Subcutaneous abdominal adipose tissue (tissue), 5 donors: ENCODE measurements around the gene SLC7A7.
"Not testable (repeated sequence)": the region's sequence is repeated elsewhere in the genome, so short reads cannot be mapped to it uniquely, and the experiment has no call there.

Source experiments
- H3K27ac ChIP-seq: one replicate; pipeline ENCODE4 v1.7.0; 2013; ENCODE audit warnings: low read depth, mild to moderate bottlenecking, inconsistent platforms, low read length, moderate library complexity
- H3K27me3 ChIP-seq, 5 donors: one replicate each; pipeline ENCODE4 v1.7.0; 2013; ENCODE audit warnings: low read length in 5 of 5, inconsistent platforms in 1 of 5; ENCODE audit not compliant: control insufficient read depth in 5 of 5, insufficient read depth in 4 of 5
- H3K36me3 ChIP-seq, 5 donors: one replicate each; pipeline ENCODE4 v1.7.0; 2013; ENCODE audit warnings: low read length in 5 of 5; ENCODE audit not compliant: control insufficient read depth in 5 of 5, insufficient read depth in 5 of 5
- H3K4me1 ChIP-seq, 5 donors: one replicate each; pipeline ENCODE4 v1.7.0; 2013; ENCODE audit warnings: low read length in 5 of 5, mild to moderate bottlenecking in 3 of 5, moderate library complexity in 1 of 5; ENCODE audit not compliant: control insufficient read depth in 5 of 5, insufficient read depth in 5 of 5
- H3K4me3 ChIP-seq, 5 donors: one replicate each; pipeline ENCODE4 v1.7.0; 2013; ENCODE audit warnings: low read length in 5 of 5, low read depth in 1 of 5
- H3K9ac ChIP-seq, 5 donors: one replicate each; pipeline ENCODE4 v1.7.0; 2013; ENCODE audit warnings: low read length in 5 of 5, mild to moderate bottlenecking in 4 of 5, moderate library complexity in 3 of 5
- H3K9me3 ChIP-seq, 5 donors: one replicate each; pipeline ENCODE4 v1.7.0; 2013; ENCODE audit warnings: low read length in 5 of 5; ENCODE audit not compliant: control insufficient read depth in 5 of 5
- donor health status: healthy.
- donor health status: healthy.
- donor health status: healthy.
- donor health status: healthy.
- donor health status: healthy.

SLC7A7 gene

GRCh38 chr14:22776849-22777248 lies 38.4 kb downstream of the SLC7A7 start:
- H3K36me3 ChIP-seq = peaks cover 0 to 40% (median 24%) of the 10 kb centered on the region in 5 donors
- H3K27ac ChIP-seq, H3K27me3 ChIP-seq: not testable (repeated sequence)

GRCh38 chr14:22776215-22776614 lies 39.0 kb downstream of the SLC7A7 start:
- Histone ChIP-seq H3K9me3 (no peaks in the 10 kb centered on the region), H3K9ac (no peak overlapping the region), H3K36me3 (peaks cover 4 to 46% (median 31%) of the 10 kb centered on the region in 5 donors), H3K27ac (no peak overlapping the region), H3K27me3 (no peaks in the 10 kb centered on the region), H3K4me1 (peaks cover 0 to 5% (median 2%) of the 10 kb centered on the region in 5 donors), H3K4me3 (no peak overlapping the region)

More at GRCh38 chr14:22776849-22777248, 38.4 kb downstream of the SLC7A7 start:
- H3K9me3 ChIP-seq, H3K9ac ChIP-seq, H3K4me3 ChIP-seq, H3K4me1 ChIP-seq: not testable (repeated sequence)

DNA sequence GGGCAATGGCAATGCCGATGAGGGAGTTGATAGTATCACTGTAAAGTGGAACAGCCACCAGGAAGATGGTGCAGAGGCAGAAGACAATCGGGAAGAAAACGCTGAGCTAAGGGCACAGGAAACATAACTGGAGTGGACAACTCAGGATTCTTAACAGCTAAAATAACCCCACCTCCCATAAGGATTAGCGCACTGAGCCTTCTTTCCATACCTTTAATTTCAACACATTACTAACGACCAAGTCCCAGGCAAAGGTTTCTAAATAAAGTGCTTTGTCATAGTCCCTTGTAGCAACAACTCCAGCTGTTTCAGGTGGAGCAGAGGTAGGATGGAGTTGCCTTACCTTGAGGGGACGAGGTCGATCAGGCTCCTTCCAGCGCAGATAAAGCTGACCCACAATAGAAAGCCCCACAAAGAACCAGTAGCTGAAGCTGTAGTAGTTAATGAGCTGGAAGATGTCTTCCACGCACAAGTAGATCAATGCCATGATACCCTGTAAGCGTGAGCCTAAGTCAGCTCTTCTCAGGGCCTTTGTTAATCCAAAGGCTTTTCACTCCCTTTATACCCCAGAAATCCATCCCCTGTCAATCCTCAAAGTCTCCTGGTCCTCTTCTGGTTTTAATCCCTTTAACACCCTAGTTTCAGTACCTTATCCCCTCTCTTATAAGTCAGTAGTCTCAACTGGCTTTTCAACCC lies 41.1 kb downstream of the SLC7A7 start:
- no peaks in the 10 kb centered on the region for H3K9me3 ChIP-seq
- H3K9ac ChIP-seq = no peak overlapping the region
- H3K4me3 ChIP-seq = no peak overlapping the region
- no peak overlapping the region for H3K27ac ChIP-seq
- H3K4me1 ChIP-seq = peaks cover 0 to 2% (median 0%) of the 10 kb centered on the region in 5 donors
- no peaks in the 10 kb centered on the region for H3K27me3 ChIP-seq
- peaks cover 18 to 67% (median 51%) of the 10 kb centered on the region in 5 donors for H3K36me3 ChIP-seq

DNA sequence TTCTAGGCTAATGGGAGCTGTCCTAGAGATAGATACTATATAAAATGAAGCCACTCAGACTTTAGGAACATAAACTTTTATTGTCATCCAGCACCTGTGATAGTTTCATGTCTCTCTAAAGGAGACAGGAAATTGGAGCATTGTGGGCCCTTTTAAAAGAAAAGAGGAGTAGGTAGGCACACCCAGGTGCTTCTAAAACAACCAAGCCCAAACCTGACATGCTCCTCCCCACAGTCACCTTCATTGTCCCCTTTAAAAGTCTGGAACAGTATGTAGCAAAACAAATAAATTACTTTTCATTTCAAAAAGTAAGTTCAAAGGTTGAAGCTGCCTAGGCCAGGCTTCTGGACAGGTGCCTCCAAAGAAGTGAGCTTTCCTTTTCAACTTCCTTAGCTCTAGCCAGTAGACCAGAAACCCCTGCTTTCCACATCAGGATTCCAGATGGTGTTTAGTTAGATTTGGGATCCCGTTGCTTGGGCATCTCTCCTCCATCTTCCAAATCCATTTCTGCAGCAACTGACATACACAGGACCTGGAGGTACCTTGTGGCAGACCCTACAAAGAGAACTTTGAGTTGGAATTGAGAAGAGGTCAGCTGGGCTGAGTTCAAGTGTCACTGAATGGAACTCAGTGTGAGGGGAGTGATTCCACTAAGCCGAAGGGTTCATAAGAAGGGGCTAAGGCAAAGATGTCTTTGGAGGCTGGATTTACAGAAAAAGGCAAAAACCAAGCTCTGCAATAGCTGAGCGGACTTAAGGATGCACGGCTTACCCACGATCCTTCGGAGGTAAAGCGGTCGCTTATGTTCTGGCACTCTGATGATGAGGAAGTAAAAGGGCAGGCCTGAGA lies 41.8 kb downstream of the SLC7A7 start:
- Histone ChIP-seq H3K9me3 (no peaks in the 10 kb centered on the region), H3K27ac (no peak overlapping the region), H3K4me1 (peaks cover 0 to 1% (median 0%) of the 10 kb centered on the region in 5 donors), H3K9ac (no peak overlapping the region), H3K36me3 (peaks cover 24 to 71% (median 54%) of the 10 kb centered on the region in 5 donors), H3K27me3 (no peaks in the 10 kb centered on the region), H3K4me3 (no peak overlapping the region)

- no peaks in the 10 kb centered on the region for H3K9me3 ChIP-seq
- no peaks in the 10 kb centered on the region for H3K27me3 ChIP-seq
- no peak overlapping the region for H3K9ac ChIP-seq
- H3K36me3 ChIP-seq = peaks cover 26 to 74% (median 56%) of the 10 kb centered on the region in 5 donors
- no peak overlapping the region for H3K4me3 ChIP-seq
- peaks cover 0 to 7% (median 5%) of the 10 kb centered on the region in 5 donors for H3K4me1 ChIP-seq
- H3K27ac ChIP-seq = no peak overlapping the region
Measured at GRCh38 chr14:22772725-22773124, 42.5 kb downstream of the SLC7A7 start.

- Histone ChIP-seq H3K4me1 (peaks cover 3 to 24% (median 18%) of the 10 kb centered on the region in 5 donors), H3K4me3 (no peak overlapping the region), H3K27me3 (no peaks in the 10 kb centered on the region), H3K27ac (no peak overlapping the region), H3K9me3 (no peaks in the 10 kb centered on the region), H3K9ac (no peak overlapping the region), H3K36me3 (peaks cover 26 to 69% (median 56%) of the 10 kb centered on the region in 5 donors)
Measured at GRCh38 chr14:22770481-22771187, 44.6 kb downstream of the SLC7A7 start.

DNA sequence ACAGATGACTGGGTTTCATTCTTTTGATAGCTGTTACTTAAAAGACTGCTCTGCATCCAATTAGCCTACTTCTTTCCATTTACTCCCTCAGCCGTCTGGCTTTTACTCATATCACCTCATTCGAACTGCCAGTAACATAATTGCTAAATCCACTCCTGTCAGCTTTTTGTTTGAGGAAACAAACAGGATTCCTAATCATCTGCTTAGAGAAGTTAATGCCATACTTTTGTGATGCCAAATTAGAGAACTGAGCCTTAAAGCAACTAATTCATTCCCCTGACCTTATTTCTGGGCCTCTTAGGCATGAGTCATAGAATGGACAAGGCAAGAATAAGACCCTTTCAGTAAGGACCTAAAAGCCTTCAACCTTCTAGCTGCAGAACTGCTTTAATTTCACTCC lies 45.9 kb downstream of the SLC7A7 start:
- Histone ChIP-seq H3K36me3 (peaks cover 26 to 57% (median 51%) of the 10 kb centered on the region in 5 donors), H3K4me3 (no peak overlapping the region), H3K4me1 (peaks cover 3 to 25% (median 18%) of the 10 kb centered on the region in 5 donors), H3K9me3 (no peaks in the 10 kb centered on the region), H3K27me3 (no peaks in the 10 kb centered on the region), H3K27ac (no peak overlapping the region), H3K9ac (no peak overlapping the region)

DNA sequence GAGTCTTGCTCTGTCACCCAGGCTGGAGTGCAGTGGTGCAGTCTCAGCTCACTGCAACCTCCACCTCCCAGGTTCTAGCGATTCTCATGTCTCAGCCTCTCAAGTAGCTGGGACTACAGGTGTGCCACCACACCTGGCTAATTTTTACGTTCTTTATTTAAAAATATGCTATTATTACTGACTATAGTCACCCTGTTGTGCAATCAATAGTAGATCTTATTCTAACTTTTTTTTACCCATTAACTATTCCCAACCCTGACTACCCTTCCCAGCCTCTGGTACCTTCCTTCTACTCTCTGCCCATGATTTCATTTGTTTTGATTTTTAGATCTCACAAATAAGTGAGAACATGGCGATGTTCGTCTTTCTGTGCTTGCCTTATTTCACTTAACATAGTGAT lies 46.3 kb downstream of the SLC7A7 start:
- Histone ChIP-seq H3K4me1 (peaks cover 3 to 27% (median 18%) of the 10 kb centered on the region in 5 donors), H3K4me3 (no peak overlapping the region), H3K9me3 (no peaks in the 10 kb centered on the region), H3K36me3 (peaks cover 26 to 54% (median 47%) of the 10 kb centered on the region in 5 donors), H3K27ac (no peak overlapping the region), H3K27me3 (no peaks in the 10 kb centered on the region), H3K9ac (no peak overlapping the region)

GRCh38 chr14:22767323-22767589 lies 48.0 kb downstream of the SLC7A7 start:
- no peaks in the 10 kb centered on the region for H3K27me3 ChIP-seq
- peak overlapping the region; percentile 74 to 90 (median 81) for H3K9ac ChIP-seq
- H3K4me3 ChIP-seq = peak overlapping the region; percentile 85 to 98 (median 92)
- peaks cover 3 to 27% (median 18%) of the 10 kb centered on the region in 5 donors for H3K4me1 ChIP-seq
- H3K9me3 ChIP-seq = no peaks in the 10 kb centered on the region
- H3K27ac ChIP-seq = peak overlapping the region; percentile 66
- peaks cover 29 to 38% (median 34%) of the 10 kb centered on the region in 5 donors for H3K36me3 ChIP-seq
